Esophagus muscularis mucosa (tissue), 4 donors: ENCODE data around the gene GRP. TPM values are rescaled to one million over a fixed set of nuclear protein-coding genes. Genes with fewer than 3 reads are reported as not detected.

Experiments used
- DNase-seq: peaks from one replicate; pipeline ENCODE4 v3.0.0-alpha.2; 2017; ENCODE audit errors: extremely low spot score
- H3K27ac ChIP-seq, 4 donors: fragments of 200-600 bp; sonication (generic); replicated peaks in 1 of 4; 1 replicate in 3 of 4; 2 replicates in 1 of 4; pipeline ENCODE4 v1.5.1; 2016 to 2019; ENCODE audit warnings: mild to moderate bottlenecking in 1 of 4
- H3K27me3 ChIP-seq, 4 donors: fragments of 200-600 bp; sonication (generic); one replicate each; pipeline versions ENCODE4 v1.5.1 to v1.6.0; 2016 to 2019
- H3K36me3 ChIP-seq, 4 donors: fragments of 200-600 bp; sonication (generic); one replicate each; pipeline ENCODE4 v1.5.1; 2016 to 2019
- H3K4me1 ChIP-seq, 4 donors: fragments of 200-600 bp; sonication (generic); one replicate each; pipeline ENCODE4 v1.5.1; 2016 to 2019
- H3K4me3 ChIP-seq, 4 donors: fragments of 200-600 bp; sonication (generic); 1 replicate in 2 of 4; 2 replicates in 2 of 4; pipeline ENCODE4 v1.5.1; 2016 to 2019; ENCODE audit warnings: mild to moderate bottlenecking in 4 of 4, moderate library complexity in 1 of 4
- H3K9me3 ChIP-seq, 4 donors: fragments of 200-600 bp; sonication (generic); 1 replicate in 3 of 4; 2 replicates in 1 of 4; pipeline ENCODE4 v1.5.1; 2016 to 2019
- EP300 ChIP-seq: sonication (generic); formaldehyde crosslinking; IDR thresholded peaks from one replicate; pipeline ENCODE4 v1.6.1; 2017; ENCODE audit warnings: antibody characterized with exemption
- POLR2A ChIP-seq: fragments of 450-650 bp; IDR thresholded peaks from one replicate; pipeline ENCODE4 v1.6.1; 2017; ENCODE audit warnings: antibody characterized with exemption, moderate library complexity, mild to moderate bottlenecking, low read depth
- POLR2AphosphoS5 ChIP-seq, 2 donors: sonication (generic); formaldehyde crosslinking; IDR thresholded peaks; one replicate each; pipeline ENCODE4 v1.6.1; 2017; ENCODE audit warnings: antibody characterized with exemption in 2 of 2
- WGBS: methylation state at CpG from one replicate; pipeline ENCODE4 v1.1.5; 2018; 5-methylcytosine and 5-hydroxymethylcytosine counted together
- intact Hi-C: fragments of 100-400 bp; cut with DNase I; formaldehyde crosslinking; loops from one replicate; pipeline ENCODE4 v1.15.1; 2023
- total RNA-seq, 4 donors: library from RNA; depleted of rRNA; stranded (reverse); fragments of >200 nt; gene quantifications; one replicate each; pipeline versions ENCODE4 v1.1.0 to v1.2.1, GENCODE V29; 2016
- TF ChIP-seq, protein P1 (sequence below), 3 experiments: fragments of 200-600 bp in 2 of 3; fragments of 450-650 bp in 1 of 3; sonication (generic) in 2 of 3; IDR thresholded peaks; one replicate each; pipeline ENCODE4 v1.5.1; 2017 to 2019; ENCODE audit warnings: antibody characterized with exemption in 3 of 3, mild to moderate bottlenecking in 2 of 3, moderate library complexity in 1 of 3

GRP gene
- total RNA-seq, 4 donors from 2014 or later: 0.98 to 7.9 (median 2.5) TPM

DNA sequence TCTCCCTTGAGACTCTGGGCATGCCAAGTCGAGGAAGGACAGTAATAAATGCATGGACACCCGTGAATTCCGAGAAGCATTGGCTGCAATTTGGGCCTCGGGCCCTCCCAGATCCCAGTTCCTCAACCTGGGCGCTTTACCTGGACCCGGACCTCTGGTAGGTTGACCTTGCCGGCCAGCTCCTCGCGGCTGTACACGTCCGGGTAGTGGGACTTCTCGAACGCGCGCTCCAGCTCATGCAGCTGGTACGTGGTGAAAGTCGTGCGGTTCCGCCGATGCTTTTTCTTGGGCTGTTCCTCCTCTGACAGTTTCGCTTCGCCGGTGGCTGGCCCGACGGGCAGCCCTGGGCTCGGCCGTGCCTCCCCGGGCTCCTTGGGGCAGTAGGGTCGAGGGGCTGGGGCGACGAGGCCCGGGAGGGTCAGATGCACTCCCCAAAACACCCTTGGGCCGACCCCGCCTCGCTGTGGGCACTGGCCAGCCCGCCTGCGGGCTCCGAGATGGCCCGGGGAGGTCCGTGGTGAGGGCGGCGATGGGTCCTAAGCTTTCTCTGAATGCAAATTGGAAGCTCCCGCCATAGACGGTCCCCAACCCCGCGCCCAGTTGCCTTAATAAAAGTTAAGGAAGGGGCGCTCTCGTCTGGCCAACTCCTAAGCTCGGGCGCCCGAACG, 52.4 kb downstream of the GRP start:
- intact Hi-C loops: no loop called here
- Histone ChIP-seq H3K27ac (no peak overlapping the region), H3K4me3 (peak overlapping the region; percentile 25 to 52 (median 40)), H3K27me3 (peaks cover 3 to 100% (median 69%) of the 10 kb centered on the region in 4 donors), H3K9me3 (no peaks in the 10 kb centered on the region), H3K4me1 (peaks cover 24 to 53% (median 51%) of the 10 kb centered on the region in 4 donors), H3K36me3 (no peaks in the 10 kb centered on the region)
- WGBS: 7% methylated on average over 15 of the region's 52 CpGs
- peak; percentile 89 for DNase-seq
- no peak for TF ChIP-seq POLR2A
- no peak for TF ChIP-seq POLR2AphosphoS5 (IDR thresholded peaks at IDR 0.05)
- TF ChIP-seq, protein P1, sequence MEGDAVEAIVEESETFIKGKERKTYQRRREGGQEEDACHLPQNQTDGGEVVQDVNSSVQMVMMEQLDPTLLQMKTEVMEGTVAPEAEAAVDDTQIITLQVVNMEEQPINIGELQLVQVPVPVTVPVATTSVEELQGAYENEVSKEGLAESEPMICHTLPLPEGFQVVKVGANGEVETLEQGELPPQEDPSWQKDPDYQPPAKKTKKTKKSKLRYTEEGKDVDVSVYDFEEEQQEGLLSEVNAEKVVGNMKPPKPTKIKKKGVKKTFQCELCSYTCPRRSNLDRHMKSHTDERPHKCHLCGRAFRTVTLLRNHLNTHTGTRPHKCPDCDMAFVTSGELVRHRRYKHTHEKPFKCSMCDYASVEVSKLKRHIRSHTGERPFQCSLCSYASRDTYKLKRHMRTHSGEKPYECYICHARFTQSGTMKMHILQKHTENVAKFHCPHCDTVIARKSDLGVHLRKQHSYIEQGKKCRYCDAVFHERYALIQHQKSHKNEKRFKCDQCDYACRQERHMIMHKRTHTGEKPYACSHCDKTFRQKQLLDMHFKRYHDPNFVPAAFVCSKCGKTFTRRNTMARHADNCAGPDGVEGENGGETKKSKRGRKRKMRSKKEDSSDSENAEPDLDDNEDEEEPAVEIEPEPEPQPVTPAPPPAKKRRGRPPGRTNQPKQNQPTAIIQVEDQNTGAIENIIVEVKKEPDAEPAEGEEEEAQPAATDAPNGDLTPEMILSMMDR (IDR thresholded peaks at IDR 0.05): no peak
- TF ChIP-seq EP300: no peak

DNA sequence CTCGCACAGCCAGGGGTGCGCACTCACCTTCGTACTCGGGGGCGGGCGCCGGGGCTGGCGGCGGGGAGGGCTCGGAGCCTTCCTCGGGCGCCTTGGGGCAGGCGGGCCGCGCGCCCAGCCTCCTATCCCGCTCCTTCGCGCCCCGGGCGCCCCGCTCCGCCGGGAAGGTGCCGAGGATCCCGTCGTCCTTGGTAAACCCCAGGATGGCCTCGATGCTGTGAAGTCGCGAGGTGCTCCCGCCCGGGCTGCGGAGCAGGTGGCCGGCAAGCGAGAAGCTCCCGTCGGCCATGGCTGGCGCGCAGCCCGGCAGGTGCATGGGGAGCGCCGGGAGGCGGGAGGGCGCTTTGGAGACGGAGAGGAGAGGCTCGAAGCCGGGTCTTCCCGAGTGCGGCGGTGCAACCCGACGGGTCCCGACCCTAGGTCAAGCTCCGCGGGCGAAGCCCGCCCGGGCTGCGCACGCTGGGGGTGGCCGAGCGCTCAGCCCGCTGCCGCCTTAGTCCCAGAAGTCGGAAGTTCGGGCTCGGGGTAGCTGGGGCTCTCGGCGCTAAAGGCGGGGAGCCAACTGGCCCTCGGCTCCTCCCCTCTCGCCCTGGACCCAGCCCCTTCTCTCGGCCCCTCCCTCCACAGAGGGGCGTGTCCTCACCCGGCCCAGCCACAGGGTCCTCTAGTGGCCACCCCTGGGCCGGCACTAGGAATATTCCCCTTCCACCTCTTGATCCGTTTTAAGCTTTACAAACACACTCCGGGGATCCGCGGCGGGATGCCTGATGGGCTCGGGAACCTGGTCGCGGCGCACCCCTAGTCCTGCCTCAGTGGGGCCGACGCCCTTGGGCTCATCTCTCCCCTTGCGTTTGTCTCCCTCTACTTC, 53.2 kb downstream of the GRP start, which contains the start of gene RAX:
TSS of gene RAX (minus strand) at position 564 of the 868 bp plus-strand sequence. CDS start at position 316, 248 bp downstream.
- no peaks in the 10 kb centered on the region for H3K36me3 ChIP-seq
- intact Hi-C loops: no loop called here
- peaks cover 3 to 99% (median 63%) of the 10 kb centered on the region in 4 donors for H3K27me3 ChIP-seq
- WGBS: under 1% methylated on average over 19 of the region's 88 CpGs
- H3K27ac ChIP-seq: no peak within 1 kb of the TSS
- TF ChIP-seq, protein P1 (IDR thresholded peaks at IDR 0.05): no peak
- TF ChIP-seq EP300: no peak
- no peak for TF ChIP-seq POLR2A
- TF ChIP-seq POLR2AphosphoS5 (IDR thresholded peaks at IDR 0.05): no peak
- H3K4me3 ChIP-seq: peak within 1 kb of the TSS; percentile 25 to 52 (median 40)
- H3K9me3 ChIP-seq: no peaks in the 10 kb centered on the region
- peak; percentile 70 for DNase-seq
- H3K4me1 ChIP-seq: peaks cover 21 to 45% (median 43%) of the 10 kb centered on the region in 4 donors

DNA sequence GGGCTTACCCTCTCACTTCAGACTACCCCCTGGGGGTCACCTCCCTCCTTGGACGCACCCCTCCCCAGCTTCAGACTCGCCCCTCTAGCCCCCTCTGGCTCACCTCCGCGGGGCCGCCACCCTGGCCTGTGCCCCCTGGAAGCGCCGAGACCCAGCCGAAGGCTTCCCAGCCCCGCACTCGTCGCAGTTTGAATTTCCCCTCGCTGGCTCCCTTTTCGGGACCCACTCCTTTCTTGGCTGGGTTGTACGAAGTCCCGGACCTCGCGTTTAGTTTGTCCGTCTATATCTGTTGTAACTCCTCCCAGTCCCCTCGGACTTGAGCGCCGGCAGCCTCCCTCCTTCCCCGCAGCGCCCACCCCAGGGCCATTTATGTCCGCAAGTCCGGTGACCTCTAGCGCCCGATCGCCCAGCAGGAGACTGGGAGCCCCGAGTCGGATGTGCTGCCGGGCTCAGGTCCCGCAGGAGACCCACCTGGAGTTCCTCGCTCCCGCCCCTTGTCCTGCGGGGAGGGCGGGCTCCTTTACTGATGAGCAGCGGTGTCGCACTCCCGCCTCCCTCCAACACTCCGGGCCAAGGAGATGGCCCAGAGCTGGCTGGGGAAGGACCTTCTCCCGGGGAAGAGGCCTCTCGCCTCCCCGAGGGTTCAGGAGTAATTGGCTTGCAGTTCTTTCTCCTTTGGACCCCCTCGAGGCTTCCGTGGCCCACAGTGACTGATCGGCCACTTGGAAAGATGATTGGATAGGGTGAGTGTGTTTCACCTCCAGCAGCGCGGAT, 54.0 kb downstream of the GRP start:
- intact Hi-C loops: no loop called here
- Histone ChIP-seq H3K4me3 (peak overlapping the region in 3 of 4 donors; percentile 25 to 52 (median 43)), H3K27ac (no peak overlapping the region), H3K4me1 (peaks cover 13 to 37% (median 35%) of the 10 kb centered on the region in 4 donors), H3K27me3 (peaks cover 3 to 97% (median 55%) of the 10 kb centered on the region in 4 donors), H3K36me3 (no peaks in the 10 kb centered on the region), H3K9me3 (no peaks in the 10 kb centered on the region)
- WGBS: 2% methylated on average over 35 of the region's 48 CpGs
- peak; percentile 87 for DNase-seq
- TF ChIP-seq POLR2AphosphoS5 (IDR thresholded peaks at IDR 0.05) (no peak), POLR2A (no peak), EP300 (no peak)
- TF ChIP-seq, protein P1 (IDR thresholded peaks at IDR 0.05): no peak

DNA sequence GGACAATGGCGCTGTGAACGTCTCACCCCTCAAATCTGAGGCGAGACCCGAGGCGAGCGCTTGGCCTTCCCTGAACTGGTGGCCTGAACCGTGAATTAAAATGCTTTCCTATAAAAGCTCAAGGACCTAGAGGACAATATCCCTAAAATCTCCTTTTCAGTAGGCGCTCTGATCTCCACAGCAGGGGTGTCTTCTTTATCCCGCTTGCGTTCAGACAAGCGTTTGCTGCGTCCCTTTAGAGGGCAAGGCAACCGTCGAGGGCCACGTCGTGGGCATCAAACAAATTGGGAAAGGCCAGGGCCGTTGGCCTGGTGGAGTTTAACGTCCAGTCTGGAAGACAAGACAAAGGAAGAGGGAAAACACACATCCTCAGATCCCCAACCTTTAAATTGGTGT, 54.6 kb downstream of the GRP start:
- Histone ChIP-seq H3K9me3 (no peaks in the 10 kb centered on the region), H3K4me1 (peaks cover 13 to 33% (median 30%) of the 10 kb centered on the region in 4 donors), H3K4me3 (no peak overlapping the region), H3K27ac (no peak overlapping the region), H3K27me3 (peaks cover 3 to 95% (median 53%) of the 10 kb centered on the region in 4 donors), H3K36me3 (no peaks in the 10 kb centered on the region)
- DNase-seq: peak; percentile 37
- intact Hi-C loops: no loop called here
- 29% methylated on average over 12 of the region's 18 CpGs for WGBS
- TF ChIP-seq, protein P1 (IDR thresholded peaks at IDR 0.05): no peak
- TF ChIP-seq EP300 (no peak), POLR2AphosphoS5 (IDR thresholded peaks at IDR 0.05) (no peak), POLR2A (no peak)
